ENCODE measurements around the gene GATAD2B. TPM values are rescaled to one million over a fixed set of nuclear protein-coding genes. Genes with fewer than 3 reads are reported as not detected.
A peak's percentile ranks its signal among the peaks of the same experiment; 100 is the strongest.

GATAD2B gene
- polyA plus RNA-seq, 2 of the 4 experiments (the other 2 are of a cell fraction): 4.9 to 8.2 TPM

- Histone ChIP-seq H3K4me2 (peak within 1 kb of the TSS; percentile 90), H3K27ac (peak within 1 kb of the TSS; percentile 92 to 95), H3K9me3 (no peaks in the 10 kb centered on the region), H3K4me1 (peaks cover 32% of the 10 kb centered on the region), H3K4me3 (peak within 1 kb of the TSS; percentile 94)
- peak; percentile 98 to 99 for DNase-seq (ENCODE audit: low read depth in 1 of 2, low spot score in 1 of 2)
- POLR2A ChIA-PET: interaction anchor here (0.5 to 2.4 kb wide), 6 partner anchors 9 to 36 kb away, joined by 3 to 12 read pairs (median 4); partner anchors contain the start of genes CREB3L4, GATAD2B, JTB and RPS27
- TF ChIP-seq MYC (IDR thresholded peaks at IDR 0.05; ENCODE audit: borderline replicate concordance, low read length) (0 out of 2 replicates have a peak, but pooled peaks have one; percentile 35), KDM5A (IDR thresholded peaks at IDR 0.05) (0 out of 2 replicates have a peak, but pooled peaks have one; percentile 23), BCL3 (IDR thresholded peaks at IDR 0.05) (peak; percentile 55; the same call in 1 of the 3 replicates), ZC3H11A (IDR thresholded peaks at IDR 0.05) (no peak), GATA3 (IDR thresholded peaks at IDR 0.05; ENCODE audit: borderline replicate concordance) (peak; percentile 29; the same call in 1 of the 2 replicates), FOXS1 (CRISPR knock-in tag; IDR thresholded peaks at IDR 0.05) (no peak), RARB (CRISPR knock-in tag; IDR thresholded peaks at IDR 0.05) (no peak), JUN (IDR thresholded peaks at IDR 0.05) (peak; percentile 79 to 85; a peak in 4 of 5 replicates), NPAS2 (CRISPR knock-in tag; IDR thresholded peaks at IDR 0.05; ENCODE audit: borderline replicate concordance) (no peak), ZFP36 (IDR thresholded peaks at IDR 0.05; ENCODE audit: borderline replicate concordance, partially characterized antibody) (no peak), HOXB5 (CRISPR knock-in tag; IDR thresholded peaks at IDR 0.05) (0 out of 2 replicates have a peak, but pooled peaks have one; percentile 37), TFCP2L1 (CRISPR knock-in tag; IDR thresholded peaks at IDR 0.05) (peak; percentile 82; the same call in 1 of the 2 replicates), USF2 (IDR thresholded peaks at IDR 0.05) (no peak), MAFK (IDR thresholded peaks at IDR 0.05; ENCODE audit: partially characterized antibody) (no peak), RAD21 (conservative IDR thresholded peaks at IDR 0.05 in 1 of 2, IDR thresholded peaks at IDR 0.05 in 1 of 2) (0 out of 5 replicates have a peak, but pooled peaks of 1 of the 2 experiments have one; percentile 13), ZSCAN20 (CRISPR knock-in tag; IDR thresholded peaks at IDR 0.05) (no peak), POLR2A (IDR thresholded peaks at IDR 0.05; ENCODE audit: low read length) (peak; percentile 47), FOSB (CRISPR knock-in tag; IDR thresholded peaks at IDR 0.05) (no peak), TP53 (CRISPR knock-in tag; IDR thresholded peaks at IDR 0.05) (no peak), PHF8 (IDR thresholded peaks at IDR 0.05; ENCODE audit: borderline replicate concordance, low read depth) (peak; percentile 77), MAX (IDR thresholded peaks at IDR 0.05) (peak; percentile 58), E2F6 (IDR thresholded peaks at IDR 0.05; ENCODE audit: borderline replicate concordance, low read depth) (no peak), ATOH8 (CRISPR knock-in tag; IDR thresholded peaks at IDR 0.05; ENCODE audit: low read depth) (no peak; the same call in 1 of the 2 replicates), EHF (CRISPR knock-in tag; IDR thresholded peaks at IDR 0.05) (0 out of 2 replicates have a peak, but pooled peaks have one; percentile 47)
- FAIRE-seq: peak; percentile 13
- CTCF ChIA-PET: interaction anchor here (0.8 to 7.5 kb wide), 5 partner anchors 9 to 161 kb away, joined by 3 to 75 read pairs (median 5); partner anchors contain the start of genes CREB3L4, DENND4B and RAB13
- peak; percentile 85 to 90 for ATAC-seq
- 2% methylated on average over 24 of the region's 75 CpGs for WGBS (ENCODE audit: missing lambda C conversion rate)
Measured at GRCh38 chr1:153958111-153958960, 35.6 kb upstream of the GATAD2B start, which contains the start of gene CRTC2. Gene CRTC2 (minus strand): TSS chr1:153958612. CDS start chr1:153958497, 115 bp downstream.
